Lower leg skin (tissue), 4 donors: ENCODE measurements around the gene DCAF15. TPM values are rescaled to one million over a fixed set of nuclear protein-coding genes. Genes with fewer than 3 reads are reported as not detected.

ENCODE experiments used
- DNase-seq, 2 donors: peaks; one replicate each; pipeline ENCODE4 v3.0.0-alpha.2; 2019; ENCODE audit warnings: low spot score in 2 of 2
- H3K4me3 ChIP-seq: fragments of 200-600 bp; sonication (generic); 2 replicates; pipeline ENCODE4 v1.5.1; 2017; ENCODE audit warnings: mild to moderate bottlenecking, low read depth; ENCODE audit not compliant: poor library complexity, severe bottlenecking
- CTCF ChIP-seq, 3 donors: fragments of 450-650 bp; IDR thresholded peaks; one replicate each; pipeline ENCODE4 v1.5.1; 2016; ENCODE audit warnings: antibody characterized with exemption in 3 of 3, mild to moderate bottlenecking in 3 of 3, moderate library complexity in 2 of 3
- POLR2A ChIP-seq, 2 donors: fragments of 450-650 bp; IDR thresholded peaks; one replicate each; pipeline ENCODE4 v1.6.1; 2016 to 2017; ENCODE audit warnings: antibody characterized with exemption in 2 of 2, mild to moderate bottlenecking in 1 of 2, moderate library complexity in 1 of 2
- WGBS, 2 donors: methylation state at CpG; one replicate each; pipeline ENCODE4 v1.1.5; 2018; 5-methylcytosine and 5-hydroxymethylcytosine counted together
- intact Hi-C: fragments of 100-400 bp; cut with DNase I; formaldehyde crosslinking; loops from one replicate; pipeline ENCODE4 v1.15.0; 2023; ENCODE audit warnings: low total_unique reads
- total RNA-seq, 4 donors: library from RNA; depleted of rRNA; stranded (reverse); fragments of >200 nt; gene quantifications; one replicate each; pipeline ENCODE4 v1.1.0, GENCODE V29; 2016

Gene DCAF15
- total RNA-seq, 4 donors from 2014 or later = 31.8 to 51.7 (median 43.0) TPM

DNA sequence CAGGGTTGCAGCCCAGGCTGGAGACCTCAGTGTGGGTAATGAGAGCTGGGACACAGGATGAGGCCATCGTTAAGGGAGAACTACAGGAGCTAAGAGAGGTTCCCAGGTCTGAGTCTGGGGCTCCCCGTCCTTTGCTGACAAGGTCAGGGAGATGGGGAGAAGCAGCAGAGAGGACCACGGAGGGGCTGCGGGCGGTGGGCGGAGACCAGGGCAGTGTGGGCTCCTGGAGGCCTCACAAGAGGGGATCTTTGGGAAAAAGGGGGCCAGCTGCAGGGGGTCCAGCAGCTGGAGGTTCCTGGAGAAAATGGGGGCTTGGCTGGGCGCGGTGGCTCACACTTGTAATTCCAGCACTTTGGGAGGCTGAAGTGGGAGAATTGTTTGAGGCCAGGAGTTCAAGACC is 37.8 kb downstream of the DCAF15 start:
- no peak for TF ChIP-seq POLR2A (IDR thresholded peaks at IDR 0.05)
- no peak for TF ChIP-seq CTCF (IDR thresholded peaks at IDR 0.05)
- intact Hi-C loops = no loop called here
- 92 to 94% methylated on average over 8 of the region's 8 CpGs for WGBS, 2 donors
- H3K4me3 ChIP-seq = no peak overlapping the region
- no peak for DNase-seq

- 94 to 97% methylated on average over 7 of the region's 7 CpGs for WGBS, 2 donors
Observed at GRCh38 chr19:13992025-13992424, 39.7 kb downstream of the DCAF15 start.

DNA sequence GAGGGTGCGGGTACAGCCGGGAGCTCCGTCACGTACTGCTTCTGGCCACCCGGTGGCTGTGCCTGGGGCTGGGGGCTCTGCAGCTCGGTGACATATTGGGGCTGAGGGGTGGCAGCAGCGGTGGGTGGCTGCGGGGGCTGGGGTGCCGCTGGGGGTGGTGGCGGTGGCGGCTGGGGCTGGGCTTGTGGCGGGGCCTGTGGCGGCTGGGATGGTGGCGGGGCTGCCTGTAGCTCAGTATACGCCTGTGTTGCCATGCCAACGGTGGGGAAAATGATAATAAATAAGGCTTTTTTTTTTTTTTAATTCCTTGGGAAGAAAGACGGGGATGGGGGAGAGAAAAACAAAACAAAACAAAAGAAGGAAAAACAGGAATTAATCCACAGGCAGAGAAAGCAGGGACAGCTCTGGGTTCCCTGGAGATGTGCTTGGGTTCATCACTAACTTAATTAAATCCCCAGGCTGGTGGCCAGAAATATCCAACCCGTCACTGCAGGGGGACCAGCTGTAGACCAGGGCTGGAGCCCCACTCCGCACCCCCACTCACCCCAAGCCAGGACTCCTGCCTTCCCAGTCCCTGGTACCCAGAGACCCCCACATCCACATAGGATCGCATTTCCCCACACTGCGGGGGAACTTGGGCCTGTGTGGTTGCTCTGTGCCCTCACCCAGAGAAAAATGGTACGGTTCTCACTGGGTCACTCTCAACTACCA is 41.4 kb downstream of the DCAF15 start:
- H3K4me3 ChIP-seq = no peak overlapping the region
- TF ChIP-seq CTCF (IDR thresholded peaks at IDR 0.05) (no peak), POLR2A (IDR thresholded peaks at IDR 0.05) (no peak)
- intact Hi-C loops = no loop called here
- DNase-seq = no peak
- 79 to 90% methylated on average over 22 of the region's 22 CpGs for WGBS, 2 donors

More at GRCh38 chr19:13992025-13992424, 39.7 kb downstream of the DCAF15 start:
- intact Hi-C loops = no loop called here
- TF ChIP-seq POLR2A (IDR thresholded peaks at IDR 0.05) (no peak), CTCF (IDR thresholded peaks at IDR 0.05) (no peak)
- DNase-seq = no peak
- H3K4me3 ChIP-seq = no peak overlapping the region

GRCh38 chr19:13995017-13995728 is 42.9 kb downstream of the DCAF15 start:
- no peak for TF ChIP-seq POLR2A (IDR thresholded peaks at IDR 0.05)
- TF ChIP-seq CTCF (IDR thresholded peaks at IDR 0.05) = no peak
- 77 to 86% methylated on average over 12 to 13 of the region's 13 CpGs for WGBS, 2 donors
- DNase-seq = no peak
- intact Hi-C loops = no loop called here
- no peak overlapping the region for H3K4me3 ChIP-seq

DNA sequence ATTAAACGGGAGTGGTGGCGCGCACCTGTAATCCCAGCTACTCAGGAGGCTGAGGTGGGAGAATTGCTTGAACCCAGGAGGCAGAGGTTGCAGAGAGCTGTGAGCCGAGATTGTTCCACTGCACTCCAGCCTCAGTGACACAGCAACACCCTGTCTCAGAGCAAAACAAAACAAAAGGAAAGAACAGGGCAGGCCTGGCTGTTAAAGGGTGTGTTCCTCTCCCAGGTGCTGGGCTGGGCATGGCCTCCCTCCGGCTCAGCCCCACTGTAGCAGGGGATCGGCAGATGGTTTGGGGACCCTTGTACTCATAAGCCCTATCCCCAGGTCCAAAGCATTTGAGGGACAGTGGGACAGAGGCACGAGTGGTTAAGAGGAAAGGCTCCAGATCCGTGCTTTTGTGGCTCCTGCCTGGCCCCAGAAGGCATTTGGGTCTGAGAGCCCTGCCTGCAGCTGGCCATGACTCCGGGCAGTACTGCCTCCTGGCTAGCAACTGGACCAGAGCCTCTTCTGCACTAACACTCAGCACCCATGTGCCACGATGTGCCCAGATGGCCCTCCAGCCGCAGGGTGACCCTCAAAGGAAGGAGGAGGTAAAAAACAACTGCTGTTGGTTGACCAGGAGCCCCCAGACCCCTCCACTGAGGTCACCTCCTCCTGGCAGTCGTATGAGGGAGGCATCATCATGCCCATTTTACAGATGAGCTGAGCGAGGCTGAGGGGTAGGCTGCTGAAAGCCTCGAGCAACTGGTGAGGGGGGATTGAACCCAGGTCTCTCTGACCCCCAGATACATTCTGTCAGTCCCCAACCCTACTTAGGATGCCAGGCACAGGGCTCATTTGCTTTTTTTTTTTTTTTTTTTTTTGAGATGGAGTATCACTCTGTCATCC is 43.8 kb downstream of the DCAF15 start:
- intact Hi-C loops = no loop called here
- WGBS, 2 donors = 87 to 89% methylated on average over 13 of the region's 14 CpGs
- no peak for DNase-seq
- TF ChIP-seq CTCF (IDR thresholded peaks at IDR 0.05) (no peak), POLR2A (IDR thresholded peaks at IDR 0.05) (no peak)
- no peak overlapping the region for H3K4me3 ChIP-seq
